GM23338 (cell line): ENCODE results near the gene ALKBH8. TPM values are rescaled to one million over a fixed set of nuclear protein-coding genes. Genes with fewer than 3 reads are reported as not detected.
"Not testable (repeated sequence)": the region's sequence is repeated elsewhere in the genome, so short reads cannot be mapped to it uniquely, and the experiment has no call there.

Experiments
- ATAC-seq: fragments of 200-7000 bp; cut with Tn5 transposase; 3 replicates; pipeline ENCODE4 v1.9.1; 2020
- DNase-seq: peaks from one replicate; pipeline ENCODE4 v3.0.0-alpha.2; 2015; ENCODE audit warnings: low spot score
- H2AFZ ChIP-seq: fragments of 200-600 bp; sonication (generic); 2 replicates; pipeline ENCODE4 v1.8.0; 2016; ENCODE audit warnings: antibody characterized with exemption, mild to moderate bottlenecking, moderate library complexity
- H3F3A ChIP-seq: fragments of 200-600 bp; sonication (generic); replicated peaks from 2 replicates; pipeline ENCODE4 v1.8.0; 2017; ENCODE audit warnings: antibody characterized with exemption, mixed run types, low read depth
- H3K27ac ChIP-seq: fragments of 200-600 bp; sonication (generic); 2 replicates; pipeline ENCODE4 v1.6.1; 2016; ENCODE audit warnings: low read depth
- H3K27me3 ChIP-seq: fragments of 200-600 bp; sonication (generic); 2 replicates; pipeline ENCODE4 v1.8.0; 2016; ENCODE audit warnings: mild to moderate bottlenecking, mixed run types, moderate library complexity; ENCODE audit not compliant: insufficient read depth
- H3K36me3 ChIP-seq: fragments of 200-600 bp; sonication (generic); 2 replicates; pipeline ENCODE4 v1.8.0; 2016; ENCODE audit warnings: mild to moderate bottlenecking; ENCODE audit not compliant: insufficient read depth
- H3K4me1 ChIP-seq: fragments of 200-600 bp; sonication (generic); 2 replicates; pipeline ENCODE4 v1.8.0; 2016; ENCODE audit warnings: mild to moderate bottlenecking, moderate library complexity; ENCODE audit not compliant: insufficient read depth
- H3K4me2 ChIP-seq: fragments of 200-600 bp; sonication (generic); 2 replicates; pipeline ENCODE4 v1.7.1; 2017; ENCODE audit warnings: mixed run types
- H3K4me3 ChIP-seq: fragments of 200-600 bp; sonication (generic); 2 replicates; pipeline ENCODE4 v1.6.1; 2016; ENCODE audit warnings: mixed run types
- H3K79me2 ChIP-seq: fragments of 200-600 bp; sonication (generic); replicated peaks from 2 replicates; pipeline ENCODE4 v1.8.0; 2017; ENCODE audit warnings: mild to moderate bottlenecking; ENCODE audit not compliant: insufficient read depth
- H3K9me2 ChIP-seq: fragments of 200-600 bp; sonication (generic); 2 replicates; pipeline ENCODE4 v1.8.0; 2017; ENCODE audit not compliant: insufficient read depth
- H4K20me1 ChIP-seq: fragments of 200-600 bp; sonication (generic); replicated peaks from 2 replicates; pipeline ENCODE4 v1.8.0; 2017; ENCODE audit warnings: mild to moderate bottlenecking; ENCODE audit not compliant: insufficient read depth
- H3K27ac Mint-ChIP-seq: 2 replicates; pipeline ENCODE4 v1.8.0; 2020; ENCODE audit warnings: inconsistent platforms, mild to moderate bottlenecking, moderate library complexity, mixed read lengths
- H3K27me3 Mint-ChIP-seq: 3 replicates; pipeline ENCODE4 v1.8.0; 2022; ENCODE audit warnings: low read depth, mild to moderate bottlenecking, moderate library complexity, mixed read lengths, inconsistent platforms; ENCODE audit not compliant: insufficient read depth, poor library complexity
- H3K36me3 Mint-ChIP-seq: 3 replicates; pipeline ENCODE4 v1.8.0; 2021; ENCODE audit warnings: low read depth, mild to moderate bottlenecking, inconsistent platforms, moderate library complexity, mixed read lengths
- H3K4me1 Mint-ChIP-seq: 3 replicates; pipeline ENCODE4 v1.8.0; 2020; ENCODE audit warnings: mild to moderate bottlenecking, inconsistent platforms, mixed read lengths
- H3K4me3 Mint-ChIP-seq: 3 replicates; pipeline ENCODE4 v1.8.0; 2021; ENCODE audit warnings: moderate library complexity, mild to moderate bottlenecking, inconsistent platforms, mixed read lengths
- H3K9me3 Mint-ChIP-seq: 3 replicates; pipeline ENCODE4 v1.8.0; 2020; ENCODE audit warnings: moderate library complexity, mild to moderate bottlenecking, inconsistent platforms, mixed read lengths
- EZH2phosphoT487 ChIP-seq: fragments of 200-600 bp; sonication (generic); IDR thresholded peaks from one replicate; pipeline ENCODE4 v1.8.1; 2018; ENCODE audit warnings: antibody characterized with exemption; ENCODE audit not compliant: unreplicated experiment
- ZNF114 ChIP-seq: fragments of 250-450 bp; sonication (Bioruptor Pico); IDR thresholded peaks from 2 replicates; pipeline ENCODE4 v1.5.0; 2020; ENCODE audit warnings: mild to moderate bottlenecking, moderate library complexity
- ZNF331 ChIP-seq: fragments of 250-450 bp; sonication (Bioruptor Pico); IDR thresholded peaks from 2 replicates; pipeline ENCODE4 v1.5.0; 2020; ENCODE audit warnings: low read depth, mild to moderate bottlenecking, moderate library complexity
- polyA plus RNA-seq: library from polyadenylated mRNA; unstranded; fragments of >200 nt; fragmentation: Nextera tagmentation; extraction: Ambion mirVana; gene quantifications from 2 replicates; pipeline ENCODE4 v1.2.1, GENCODE V29; 2016
- total RNA-seq: library from RNA; depleted of rRNA; stranded (reverse); fragments of >200 nt; shearing (Covaris generic); gene quantifications from 2 replicates; pipeline ENCODE4 v1.2.3, GENCODE V29; 2014
- TF ChIP-seq, protein P1 (sequence below): IDR thresholded peaks from one replicate; pipeline ENCODE4 v1.6.1; 2018; ENCODE audit warnings: antibody characterized with exemption; ENCODE audit not compliant: unreplicated experiment
- TF ChIP-seq, protein P2 (sequence below): fragments of 250-450 bp; sonication (Bioruptor Pico); IDR thresholded peaks from 2 replicates; pipeline ENCODE4 v1.5.0; 2020; ENCODE audit warnings: mild to moderate bottlenecking, moderate library complexity

The ALKBH8 gene
- total and polyA plus RNA-seq, 2 experiments from 2014 or later, result 8.9 to 14.2 TPM

GRCh38 chr11:107579169-107579568, 13.6 kb upstream of the ALKBH8 start:
- H3K36me3 ChIP-seq, H4K20me1 ChIP-seq, H3K4me3 ChIP-seq, H3F3A ChIP-seq, H3K27ac ChIP-seq, H3K4me2 ChIP-seq, H3K9me3 Mint-ChIP-seq, H2AFZ ChIP-seq, ATAC-seq, H3K36me3 Mint-ChIP-seq, H3K27ac Mint-ChIP-seq, DNase-seq, H3K79me2 ChIP-seq, H3K4me3 Mint-ChIP-seq, H3K27me3 Mint-ChIP-seq, H3K27me3 ChIP-seq, H3K9me2 ChIP-seq: not testable (repeated sequence)
- peaks cover 14% of the 10 kb centered on the region; the same call in 1 of the 2 replicates for H3K4me1 ChIP-seq
- H3K4me1 Mint-ChIP-seq, result peaks cover 21% of the 10 kb centered on the region

DNA sequence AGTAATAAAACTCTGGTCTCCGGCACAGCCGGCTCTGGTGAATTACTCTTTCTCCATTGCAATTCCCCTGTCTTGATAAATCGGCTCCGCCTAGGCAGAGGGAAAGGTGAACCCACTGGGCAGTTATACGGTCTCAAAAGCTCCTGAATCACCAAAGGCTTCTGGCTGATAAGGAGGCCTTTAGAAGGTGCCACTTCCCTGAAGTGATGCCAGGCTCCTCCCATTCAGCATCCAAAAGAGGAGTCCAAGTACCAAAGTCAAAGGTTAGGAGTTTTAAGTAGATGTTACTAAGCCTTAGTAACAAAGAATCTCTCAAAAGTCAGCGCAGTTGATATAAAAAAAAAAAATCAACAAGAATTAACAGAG, 11.8 kb upstream of the ALKBH8 start:
- no peaks in the 10 kb centered on the region for H4K20me1 ChIP-seq
- Mint-ChIP-seq H3K27me3 (no peaks in the 10 kb centered on the region), H3K4me3 (no peak overlapping the region), H3K27ac (no peak overlapping the region), H3K9me3 (no peaks in the 10 kb centered on the region), H3K36me3 (no peaks in the 10 kb centered on the region; the same call in 2 of the 3 replicates), H3K4me1 (peaks cover 21% of the 10 kb centered on the region)
- no peaks in the 10 kb centered on the region for H3F3A ChIP-seq
- no peak for DNase-seq
- H3K36me3 ChIP-seq, result 0 out of 2 replicates have a peak, but pooled peaks cover 4% of the 10 kb centered on the region
- H3K4me3 ChIP-seq, result no peak overlapping the region
- TF ChIP-seq ZNF114 (no peak), EZH2phosphoT487 (no peak), ZNF331 (CRISPR knock-in tag) (no peak)
- TF ChIP-seq, protein P1, sequence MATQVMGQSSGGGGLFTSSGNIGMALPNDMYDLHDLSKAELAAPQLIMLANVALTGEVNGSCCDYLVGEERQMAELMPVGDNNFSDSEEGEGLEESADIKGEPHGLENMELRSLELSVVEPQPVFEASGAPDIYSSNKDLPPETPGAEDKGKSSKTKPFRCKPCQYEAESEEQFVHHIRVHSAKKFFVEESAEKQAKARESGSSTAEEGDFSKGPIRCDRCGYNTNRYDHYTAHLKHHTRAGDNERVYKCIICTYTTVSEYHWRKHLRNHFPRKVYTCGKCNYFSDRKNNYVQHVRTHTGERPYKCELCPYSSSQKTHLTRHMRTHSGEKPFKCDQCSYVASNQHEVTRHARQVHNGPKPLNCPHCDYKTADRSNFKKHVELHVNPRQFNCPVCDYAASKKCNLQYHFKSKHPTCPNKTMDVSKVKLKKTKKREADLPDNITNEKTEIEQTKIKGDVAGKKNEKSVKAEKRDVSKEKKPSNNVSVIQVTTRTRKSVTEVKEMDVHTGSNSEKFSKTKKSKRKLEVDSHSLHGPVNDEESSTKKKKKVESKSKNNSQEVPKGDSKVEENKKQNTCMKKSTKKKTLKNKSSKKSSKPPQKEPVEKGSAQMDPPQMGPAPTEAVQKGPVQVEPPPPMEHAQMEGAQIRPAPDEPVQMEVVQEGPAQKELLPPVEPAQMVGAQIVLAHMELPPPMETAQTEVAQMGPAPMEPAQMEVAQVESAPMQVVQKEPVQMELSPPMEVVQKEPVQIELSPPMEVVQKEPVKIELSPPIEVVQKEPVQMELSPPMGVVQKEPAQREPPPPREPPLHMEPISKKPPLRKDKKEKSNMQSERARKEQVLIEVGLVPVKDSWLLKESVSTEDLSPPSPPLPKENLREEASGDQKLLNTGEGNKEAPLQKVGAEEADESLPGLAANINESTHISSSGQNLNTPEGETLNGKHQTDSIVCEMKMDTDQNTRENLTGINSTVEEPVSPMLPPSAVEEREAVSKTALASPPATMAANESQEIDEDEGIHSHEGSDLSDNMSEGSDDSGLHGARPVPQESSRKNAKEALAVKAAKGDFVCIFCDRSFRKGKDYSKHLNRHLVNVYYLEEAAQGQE, result no peak
- TF ChIP-seq, protein P2, sequence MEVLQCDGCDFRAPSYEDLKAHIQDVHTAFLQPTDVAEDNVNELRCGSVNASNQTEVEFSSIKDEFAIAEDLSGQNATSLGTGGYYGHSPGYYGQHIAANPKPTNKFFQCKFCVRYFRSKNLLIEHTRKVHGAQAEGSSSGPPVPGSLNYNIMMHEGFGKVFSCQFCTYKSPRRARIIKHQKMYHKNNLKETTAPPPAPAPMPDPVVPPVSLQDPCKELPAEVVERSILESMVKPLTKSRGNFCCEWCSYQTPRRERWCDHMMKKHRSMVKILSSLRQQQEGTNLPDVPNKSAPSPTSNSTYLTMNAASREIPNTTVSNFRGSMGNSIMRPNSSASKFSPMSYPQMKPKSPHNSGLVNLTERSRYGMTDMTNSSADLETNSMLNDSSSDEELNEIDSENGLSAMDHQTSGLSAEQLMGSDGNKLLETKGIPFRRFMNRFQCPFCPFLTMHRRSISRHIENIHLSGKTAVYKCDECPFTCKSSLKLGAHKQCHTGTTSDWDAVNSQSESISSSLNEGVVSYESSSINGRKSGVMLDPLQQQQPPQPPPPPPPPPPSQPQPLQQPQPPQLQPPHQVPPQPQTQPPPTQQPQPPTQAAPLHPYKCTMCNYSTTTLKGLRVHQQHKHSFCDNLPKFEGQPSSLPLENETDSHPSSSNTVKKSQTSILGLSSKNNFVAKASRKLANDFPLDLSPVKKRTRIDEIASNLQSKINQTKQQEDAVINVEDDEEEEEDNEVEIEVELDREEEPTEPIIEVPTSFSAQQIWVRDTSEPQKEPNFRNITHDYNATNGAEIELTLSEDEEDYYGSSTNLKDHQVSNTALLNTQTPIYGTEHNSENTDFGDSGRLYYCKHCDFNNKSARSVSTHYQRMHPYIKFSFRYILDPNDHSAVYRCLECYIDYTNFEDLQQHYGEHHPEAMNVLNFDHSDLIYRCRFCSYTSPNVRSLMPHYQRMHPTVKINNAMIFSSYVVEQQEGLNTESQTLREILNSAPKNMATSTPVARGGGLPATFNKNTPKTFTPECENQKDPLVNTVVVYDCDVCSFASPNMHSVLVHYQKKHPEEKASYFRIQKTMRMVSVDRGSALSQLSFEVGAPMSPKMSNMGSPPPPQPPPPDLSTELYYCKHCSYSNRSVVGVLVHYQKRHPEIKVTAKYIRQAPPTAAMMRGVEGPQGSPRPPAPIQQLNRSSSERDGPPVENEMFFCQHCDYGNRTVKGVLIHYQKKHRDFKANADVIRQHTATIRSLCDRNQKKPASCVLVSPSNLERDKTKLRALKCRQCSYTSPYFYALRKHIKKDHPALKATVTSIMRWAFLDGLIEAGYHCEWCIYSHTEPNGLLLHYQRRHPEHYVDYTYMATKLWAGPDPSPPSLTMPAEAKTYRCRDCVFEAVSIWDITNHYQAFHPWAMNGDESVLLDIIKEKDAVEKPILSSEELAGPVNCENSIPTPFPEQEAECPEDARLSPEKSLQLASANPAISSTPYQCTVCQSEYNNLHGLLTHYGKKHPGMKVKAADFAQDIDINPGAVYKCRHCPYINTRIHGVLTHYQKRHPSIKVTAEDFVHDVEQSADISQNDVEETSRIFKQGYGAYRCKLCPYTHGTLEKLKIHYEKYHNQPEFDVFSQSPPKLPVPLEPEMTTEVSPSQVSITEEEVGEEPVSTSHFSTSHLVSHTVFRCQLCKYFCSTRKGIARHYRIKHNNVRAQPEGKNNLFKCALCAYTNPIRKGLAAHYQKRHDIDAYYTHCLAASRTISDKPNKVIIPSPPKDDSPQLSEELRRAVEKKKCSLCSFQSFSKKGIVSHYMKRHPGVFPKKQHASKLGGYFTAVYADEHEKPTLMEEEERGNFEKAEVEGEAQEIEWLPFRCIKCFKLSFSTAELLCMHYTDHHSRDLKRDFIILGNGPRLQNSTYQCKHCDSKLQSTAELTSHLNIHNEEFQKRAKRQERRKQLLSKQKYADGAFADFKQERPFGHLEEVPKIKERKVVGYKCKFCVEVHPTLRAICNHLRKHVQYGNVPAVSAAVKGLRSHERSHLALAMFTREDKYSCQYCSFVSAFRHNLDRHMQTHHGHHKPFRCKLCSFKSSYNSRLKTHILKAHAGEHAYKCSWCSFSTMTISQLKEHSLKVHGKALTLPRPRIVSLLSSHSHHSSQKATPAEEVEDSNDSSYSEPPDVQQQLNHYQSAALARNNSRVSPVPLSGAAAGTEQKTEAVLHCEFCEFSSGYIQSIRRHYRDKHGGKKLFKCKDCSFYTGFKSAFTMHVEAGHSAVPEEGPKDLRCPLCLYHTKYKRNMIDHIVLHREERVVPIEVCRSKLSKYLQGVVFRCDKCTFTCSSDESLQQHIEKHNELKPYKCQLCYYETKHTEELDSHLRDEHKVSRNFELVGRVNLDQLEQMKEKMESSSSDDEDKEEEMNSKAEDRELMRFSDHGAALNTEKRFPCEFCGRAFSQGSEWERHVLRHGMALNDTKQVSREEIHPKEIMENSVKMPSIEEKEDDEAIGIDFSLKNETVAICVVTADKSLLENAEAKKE, result no peak
- H3K79me2 ChIP-seq, result no peaks in the 10 kb centered on the region
- no peak for ATAC-seq
- H3K27ac ChIP-seq, result no peak overlapping the region
- H3K4me1 ChIP-seq, result peaks cover 11% of the 10 kb centered on the region; the same call in 1 of the 2 replicates
- H3K9me2 ChIP-seq, result no peaks in the 10 kb centered on the region
- no peak overlapping the region for H3K4me2 ChIP-seq
- peak overlapping the region; percentile 45; the same call in 1 of the 2 replicates for H2AFZ ChIP-seq
- no peaks in the 10 kb centered on the region for H3K27me3 ChIP-seq
